GM21381 (cell line): ENCODE data around the gene DBF4.
"Not testable (repeated sequence)": the region's sequence is repeated elsewhere in the genome, so short reads cannot be mapped to it uniquely, and the experiment has no call there.

Experiments used
- ATAC-seq: cut with Tn5 transposase; IDR thresholded peaks from one replicate; pipeline ENCODE4 v1.9.1; 2021; ENCODE audit warnings: mild to moderate bottlenecking, moderate library complexity; ENCODE audit not compliant: unreplicated experiment

DBF4 gene

DNA sequence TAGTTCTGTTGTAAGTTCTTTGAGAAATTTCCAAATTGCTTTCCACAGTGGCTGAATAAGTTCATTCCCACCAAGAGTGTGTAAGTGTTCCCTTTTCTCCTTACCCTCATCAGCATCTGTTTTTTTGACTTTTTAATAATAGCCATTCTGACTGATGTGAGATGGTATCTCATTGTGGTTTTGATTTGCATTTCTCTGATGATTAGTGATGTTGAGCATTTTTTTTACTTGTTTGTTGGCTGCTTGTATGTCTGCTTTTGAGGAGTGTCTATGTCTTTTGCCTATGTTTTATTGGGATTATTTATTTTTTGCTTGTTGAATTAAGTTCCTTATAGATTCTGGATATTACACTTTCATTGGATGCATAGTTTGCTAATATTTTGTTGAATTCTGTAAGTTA lies 69.6 kb downstream of the DBF4 start:
- ATAC-seq: not testable (repeated sequence)

DNA sequence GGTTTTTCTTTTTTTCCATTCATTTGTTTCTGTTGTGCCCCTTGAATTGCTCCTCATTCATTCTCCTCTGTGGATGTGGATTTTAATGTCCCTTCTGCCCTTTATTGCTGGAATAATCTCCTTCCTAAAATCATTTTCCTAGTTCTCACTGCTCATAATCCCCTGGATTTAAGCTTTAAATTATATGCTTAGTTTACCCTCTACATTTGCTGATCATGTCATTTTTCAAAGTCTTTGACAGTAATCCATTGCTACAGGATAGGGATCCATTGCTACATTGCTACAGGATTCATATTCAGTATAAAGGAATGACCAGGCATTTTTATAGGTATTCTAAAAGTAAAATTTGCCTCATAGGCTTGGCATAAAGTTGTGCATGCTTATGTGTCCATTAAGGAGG lies 72.1 kb downstream of the DBF4 start:
- no peak for ATAC-seq
